ENCODE measurements around the gene VSTM4.

The VSTM4 gene

DNA sequence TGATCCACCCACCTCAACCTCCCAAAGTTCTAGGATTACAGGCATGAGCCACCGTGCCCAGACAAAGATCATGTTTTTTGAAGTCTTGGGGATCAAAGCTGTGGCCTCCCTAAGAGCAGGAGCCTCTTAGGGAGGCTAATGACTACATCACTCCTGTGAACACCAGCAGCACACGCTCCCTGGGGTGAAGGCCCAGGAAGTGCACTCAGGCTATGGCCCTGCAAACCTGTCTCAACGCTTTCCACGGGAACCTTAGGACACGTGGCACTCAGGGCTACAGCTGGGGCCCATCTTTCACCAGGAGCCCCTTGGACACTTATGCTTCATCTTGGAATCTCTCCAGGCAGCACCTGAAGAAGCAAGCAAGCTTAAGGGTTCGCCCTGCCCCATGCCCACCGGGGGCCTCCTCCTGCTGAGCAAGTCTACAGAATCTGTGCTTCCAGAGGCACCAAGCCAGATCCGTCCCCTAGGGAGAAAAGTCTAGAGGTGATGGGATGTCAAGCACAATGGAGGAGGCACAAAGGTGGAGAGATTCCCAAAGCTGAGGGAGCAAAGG, 18.4 kb downstream of the VSTM4 start:
- DNase-seq (ENCODE audit: low read depth in 2 of 2) = no peak
- TF ChIP-seq, protein P1, sequence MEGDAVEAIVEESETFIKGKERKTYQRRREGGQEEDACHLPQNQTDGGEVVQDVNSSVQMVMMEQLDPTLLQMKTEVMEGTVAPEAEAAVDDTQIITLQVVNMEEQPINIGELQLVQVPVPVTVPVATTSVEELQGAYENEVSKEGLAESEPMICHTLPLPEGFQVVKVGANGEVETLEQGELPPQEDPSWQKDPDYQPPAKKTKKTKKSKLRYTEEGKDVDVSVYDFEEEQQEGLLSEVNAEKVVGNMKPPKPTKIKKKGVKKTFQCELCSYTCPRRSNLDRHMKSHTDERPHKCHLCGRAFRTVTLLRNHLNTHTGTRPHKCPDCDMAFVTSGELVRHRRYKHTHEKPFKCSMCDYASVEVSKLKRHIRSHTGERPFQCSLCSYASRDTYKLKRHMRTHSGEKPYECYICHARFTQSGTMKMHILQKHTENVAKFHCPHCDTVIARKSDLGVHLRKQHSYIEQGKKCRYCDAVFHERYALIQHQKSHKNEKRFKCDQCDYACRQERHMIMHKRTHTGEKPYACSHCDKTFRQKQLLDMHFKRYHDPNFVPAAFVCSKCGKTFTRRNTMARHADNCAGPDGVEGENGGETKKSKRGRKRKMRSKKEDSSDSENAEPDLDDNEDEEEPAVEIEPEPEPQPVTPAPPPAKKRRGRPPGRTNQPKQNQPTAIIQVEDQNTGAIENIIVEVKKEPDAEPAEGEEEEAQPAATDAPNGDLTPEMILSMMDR (IDR thresholded peaks at IDR 0.05; ENCODE audit: low read depth, low read length) = no peak
- H3K4me3 ChIP-seq (replicated peaks in 1 of 2; ENCODE audit: low read depth in 2 of 2, low read length in 2 of 2) = no peak overlapping the region

DNA sequence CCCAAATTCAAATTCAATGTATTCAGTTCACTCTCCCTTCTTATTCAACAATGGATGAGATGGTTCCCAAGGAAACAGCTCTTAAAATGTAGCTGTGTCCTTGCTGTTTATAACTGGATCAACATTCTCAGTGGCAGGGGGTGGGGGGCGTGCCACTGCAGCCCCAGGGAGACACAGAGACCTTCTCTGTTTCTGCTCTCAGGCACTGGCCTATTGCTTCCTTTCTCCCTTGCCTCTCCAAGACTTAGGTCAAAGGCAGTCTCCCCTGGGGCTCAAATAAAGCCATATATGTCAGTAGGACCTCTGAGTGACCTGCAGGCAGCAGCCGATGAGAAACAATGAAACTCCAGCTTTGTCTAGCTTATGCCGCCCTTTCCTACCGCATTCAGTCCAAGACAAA, 20.7 kb downstream of the VSTM4 start:
- H3K4me3 ChIP-seq (replicated peaks in 1 of 2; ENCODE audit: low read depth in 2 of 2, low read length in 2 of 2) = no peak overlapping the region
- TF ChIP-seq, protein P1 (IDR thresholded peaks at IDR 0.05; ENCODE audit: low read depth, low read length) = no peak
- no peak for DNase-seq (ENCODE audit: low read depth in 2 of 2)

DNA sequence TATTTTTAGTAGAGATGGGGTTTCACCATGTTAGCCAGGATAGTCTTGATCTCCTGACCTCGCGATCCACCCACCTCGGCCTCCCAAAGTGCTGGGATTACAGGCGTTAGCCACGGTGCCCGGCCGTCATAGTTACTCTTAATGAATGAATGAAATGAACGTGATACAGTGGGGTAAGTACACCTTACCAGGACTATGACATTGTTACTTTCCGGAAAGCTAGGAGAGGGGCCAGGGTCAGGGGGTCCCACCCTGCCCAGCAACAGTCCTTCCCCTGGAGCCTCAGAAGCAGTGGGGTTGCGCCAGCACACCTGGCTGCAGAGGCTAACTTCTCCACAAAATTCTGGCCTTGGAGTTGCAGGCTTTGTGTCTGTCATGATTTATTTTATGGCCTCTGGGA, 21.4 kb downstream of the VSTM4 start:
- TF ChIP-seq, protein P1 (IDR thresholded peaks at IDR 0.05; ENCODE audit: low read depth, low read length) = no peak
- DNase-seq (ENCODE audit: low read depth in 2 of 2) = no peak
- no peak overlapping the region for H3K4me3 ChIP-seq (replicated peaks in 1 of 2; ENCODE audit: low read depth in 2 of 2, low read length in 2 of 2)

DNA sequence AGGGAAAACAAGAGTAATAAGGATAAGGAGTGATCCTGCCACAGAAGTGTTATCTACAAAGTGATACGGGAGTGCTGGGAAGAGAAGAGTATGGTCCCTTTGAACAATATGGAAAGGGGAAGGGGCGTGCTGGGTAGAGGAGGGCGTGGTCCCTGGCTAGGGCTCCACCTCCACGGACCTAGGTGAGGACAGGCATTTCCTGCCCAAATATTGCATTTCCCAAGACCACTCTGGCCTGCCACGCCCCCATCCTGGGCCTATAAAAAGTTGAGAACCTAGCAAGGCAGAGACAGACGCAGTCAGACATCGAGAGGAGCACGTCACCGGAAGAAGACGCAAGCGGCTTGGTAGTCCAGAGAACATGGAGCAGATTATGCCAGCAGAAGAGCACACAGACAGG, 22.8 kb downstream of the VSTM4 start:
- TF ChIP-seq, protein P1 (IDR thresholded peaks at IDR 0.05; ENCODE audit: low read depth, low read length) = no peak
- H3K4me3 ChIP-seq (replicated peaks in 1 of 2; ENCODE audit: low read depth in 2 of 2, low read length in 2 of 2) = no peak overlapping the region
- DNase-seq (ENCODE audit: low read depth in 2 of 2) = no peak

DNA sequence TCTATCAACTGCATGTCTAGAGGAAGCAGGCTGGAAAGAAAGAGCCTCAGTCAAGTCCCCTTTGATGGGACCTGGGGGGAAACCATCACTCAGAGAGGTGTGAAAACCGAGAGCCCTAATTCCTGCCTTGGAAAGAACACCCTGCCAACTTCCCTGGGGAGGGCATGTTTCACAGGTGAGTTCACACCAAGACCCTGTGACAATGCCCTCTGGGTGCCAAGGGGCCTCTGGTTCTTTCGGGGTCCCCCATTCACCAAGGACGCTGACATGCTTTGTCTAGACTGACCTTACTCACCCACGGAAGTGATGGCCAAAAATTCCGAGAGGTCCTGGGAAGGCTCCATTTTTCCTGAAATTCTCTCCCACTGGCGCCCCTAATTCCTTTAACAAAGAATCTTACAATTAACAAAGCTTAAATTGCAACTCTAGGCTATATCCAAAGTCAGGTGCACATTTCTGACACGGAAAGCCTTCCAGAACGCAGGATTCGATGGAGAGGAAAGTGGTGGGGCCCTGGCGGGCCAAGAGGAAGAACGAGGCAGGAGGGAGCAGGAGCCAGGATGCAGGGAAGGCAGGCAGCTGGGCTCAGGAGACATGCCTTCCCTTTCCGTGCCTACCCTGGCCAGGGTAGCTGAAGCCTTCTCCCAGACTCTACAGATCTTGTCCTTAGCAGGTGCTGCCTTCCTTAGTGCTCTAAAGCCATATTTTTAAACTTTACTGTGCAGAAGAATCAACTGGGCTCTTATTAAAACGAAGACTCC, 23.7 kb downstream of the VSTM4 start:
- no peak overlapping the region for H3K4me3 ChIP-seq (replicated peaks in 1 of 2; ENCODE audit: low read depth in 2 of 2, low read length in 2 of 2)
- no peak for DNase-seq (ENCODE audit: low read depth in 2 of 2)
- TF ChIP-seq, protein P1 (IDR thresholded peaks at IDR 0.05; ENCODE audit: low read depth, low read length) = no peak

DNA sequence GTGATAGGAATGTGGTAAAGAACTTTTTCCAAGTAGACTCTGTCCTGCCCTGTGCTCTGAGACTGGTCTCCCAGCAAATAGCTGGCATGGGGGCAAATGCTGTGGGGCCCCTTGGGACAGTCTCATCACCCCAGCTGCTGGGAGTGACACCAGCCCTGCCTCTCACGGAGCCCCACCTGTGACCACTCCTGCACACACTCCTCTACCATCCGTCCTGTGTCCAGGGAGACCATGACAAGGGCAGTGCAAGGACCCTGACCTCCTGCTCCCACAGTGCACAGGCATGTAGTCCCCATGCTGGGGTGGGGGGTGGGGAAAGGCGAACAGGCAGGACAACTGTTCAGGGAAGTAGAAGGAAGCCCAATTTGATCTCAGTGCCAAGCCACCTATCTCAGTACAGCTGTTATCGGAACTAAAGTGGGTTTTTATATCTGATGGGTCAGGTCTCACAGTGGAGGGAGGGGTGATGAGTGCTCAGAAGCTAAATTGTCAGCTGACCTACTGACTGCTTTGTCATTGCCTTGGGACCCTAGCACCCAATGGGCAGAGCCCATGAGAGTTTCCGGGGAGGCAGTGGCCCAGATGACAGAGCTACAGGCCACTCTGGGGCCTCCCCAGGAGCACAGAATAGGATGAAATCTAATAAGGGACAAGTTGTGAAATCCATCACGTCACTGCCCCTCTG, 24.5 kb downstream of the VSTM4 start:
- H3K4me3 ChIP-seq (replicated peaks in 1 of 2; ENCODE audit: low read depth in 2 of 2, low read length in 2 of 2) = no peak overlapping the region
- no peak for DNase-seq (ENCODE audit: low read depth in 2 of 2)
- TF ChIP-seq, protein P1 (IDR thresholded peaks at IDR 0.05; ENCODE audit: low read depth, low read length) = no peak

All from cardiac fibroblast (primary cell).